CD8-positive, alpha-beta memory T cell (primary cell): Measurements from ENCODE around the gene KCNK5. TPM values are rescaled to one million over a fixed set of nuclear protein-coding genes. Genes with fewer than 3 reads are reported as not detected.
A peak's percentile ranks its signal among the peaks of the same experiment; 100 is the strongest.

Experiments used
- CTCF ChIA-PET: fragments of 350-600 bp; sonication (Branson Sonifier 250); formaldehyde crosslinking; loops from one replicate; lab custom pipeline; 2021; ENCODE audit warnings: antibody characterized with exemption; lab: Charles Lee
- POLR2A ChIA-PET: fragments of 350-600 bp; sonication (Branson Sonifier 250); formaldehyde crosslinking; loops from one replicate; lab custom pipeline; 2021; ENCODE audit warnings: antibody characterized with exemption; lab: Charles Lee
- DNase-seq, 5 donors: peaks; one replicate each; pipeline versions ENCODE4 v3.0.0 to v3.0.0-alpha.2; 2020 to 2022; ENCODE audit warnings: mixed read lengths in 1 of 5
- H3K27ac ChIP-seq: one replicate; pipeline ENCODE4 v1.7.0; 2013; ENCODE audit warnings: low read depth, mild to moderate bottlenecking, low read length, moderate library complexity
- H3K27me3 ChIP-seq: 2 replicates; pipeline ENCODE4 v1.7.0; 2013; ENCODE audit warnings: low read length, mild to moderate bottlenecking; ENCODE audit not compliant: insufficient read depth, poor library complexity, severe bottlenecking
- H3K36me3 ChIP-seq: 2 replicates; pipeline ENCODE4 v1.7.0; 2013; ENCODE audit warnings: mild to moderate bottlenecking, low read length, moderate library complexity; ENCODE audit not compliant: insufficient read depth
- H3K4me1 ChIP-seq: 2 replicates; pipeline ENCODE4 v1.7.0; 2013; ENCODE audit warnings: mild to moderate bottlenecking, low read length, moderate library complexity; ENCODE audit not compliant: insufficient read depth
- H3K4me3 ChIP-seq: 2 replicates; pipeline ENCODE4 v1.7.0; 2013; ENCODE audit warnings: mild to moderate bottlenecking, low read length
- H3K9me3 ChIP-seq: 2 replicates; pipeline ENCODE4 v1.7.0; 2013; ENCODE audit warnings: mild to moderate bottlenecking, low read length
- H3K27ac Mint-ChIP-seq, 8 donors: one replicate each; pipeline ENCODE4 v1.8.0; 2020 to 2021; ENCODE audit warnings: mixed read lengths in 8 of 8, mild to moderate bottlenecking in 6 of 8, inconsistent platforms in 3 of 8, moderate library complexity in 3 of 8
- H3K27me3 Mint-ChIP-seq, 2 donors: one replicate each; pipeline ENCODE4 v1.8.0; 2020 to 2021; ENCODE audit warnings: mixed read lengths in 2 of 2, mild to moderate bottlenecking in 1 of 2, moderate library complexity in 1 of 2
- H3K36me3 Mint-ChIP-seq, 3 donors: one replicate each; pipeline ENCODE4 v1.8.0; 2020 to 2021; ENCODE audit warnings: mixed read lengths in 3 of 3, inconsistent platforms in 1 of 3, mild to moderate bottlenecking in 1 of 3
- H3K4me1 Mint-ChIP-seq, 3 donors: one replicate each; pipeline ENCODE4 v1.8.0; 2020 to 2021; ENCODE audit warnings: mixed read lengths in 3 of 3, inconsistent platforms in 1 of 3, mild to moderate bottlenecking in 1 of 3
- H3K4me3 Mint-ChIP-seq, 7 donors: one replicate each; pipeline ENCODE4 v1.8.0; 2020 to 2021; ENCODE audit warnings: mixed read lengths in 7 of 7, mild to moderate bottlenecking in 6 of 7, moderate library complexity in 4 of 7, inconsistent platforms in 2 of 7
- H3K9me3 Mint-ChIP-seq, 5 donors: one replicate each; pipeline ENCODE4 v1.8.0; 2020 to 2022; ENCODE audit warnings: mixed read lengths in 5 of 5, mild to moderate bottlenecking in 3 of 5, moderate library complexity in 2 of 5, inconsistent platforms in 1 of 5
- polyA plus RNA-seq: library from polyadenylated mRNA; unstranded; fragments of 300-500 nt; fragmentation: Illumina TruSeq; gene quantifications from one replicate; pipeline ENCODE4 v1.2.3, GENCODE V29; 2021
- total RNA-seq, 2 experiments: library from RNA; stranded (reverse); gene quantifications; one replicate each; pipeline ENCODE4 v1.2.3, GENCODE V29; 2021

KCNK5 gene
- total and polyA plus RNA-seq, 3 experiments from 2014 or later: 0.97 to 28.4 (median 27.6) TPM

DNA sequence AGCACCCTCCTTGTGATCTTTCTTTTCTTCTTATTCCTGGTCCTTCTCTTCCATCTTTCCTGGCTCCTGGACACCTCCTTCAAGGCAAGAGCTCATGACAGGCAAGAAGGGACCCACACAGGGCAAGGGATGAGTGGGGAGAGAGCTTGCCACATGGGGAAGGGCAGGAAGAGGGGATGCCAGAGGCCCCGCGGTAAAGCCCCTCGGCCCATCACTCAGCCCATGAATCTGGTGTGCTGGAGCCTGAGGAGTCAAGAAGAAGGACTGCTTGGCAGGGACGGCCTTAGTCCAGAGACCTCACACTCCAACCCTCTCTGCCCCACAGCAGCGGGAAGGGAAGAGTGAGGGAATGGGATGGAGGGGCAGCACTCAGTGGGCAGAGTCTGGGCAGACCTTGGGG, 62.0 kb downstream of the KCNK5 start:
- POLR2A ChIA-PET: no interaction called here
- Histone ChIP-seq H3K27me3 (no peaks in the 10 kb centered on the region), H3K4me3 (no peak overlapping the region), H3K9me3 (no peaks in the 10 kb centered on the region), H3K27ac (no peak overlapping the region), H3K36me3 (no peaks in the 10 kb centered on the region), H3K4me1 (peaks cover 4% of the 10 kb centered on the region)
- DNase-seq: no peak
- Mint-ChIP-seq H3K36me3 (no peaks in the 10 kb centered on the region), H3K27me3 (peaks cover 0 to 3% of the 10 kb centered on the region in 2 donors), H3K4me3 (no peak overlapping the region), H3K4me1 (peaks cover 2 to 6% (median 6%) of the 10 kb centered on the region in 3 donors), H3K27ac (no peak overlapping the region), H3K9me3 (no peaks in the 10 kb centered on the region)
- CTCF ChIA-PET: interaction anchor here (0.7 to 9.8 kb wide), 6 partner anchors 9 to 294 kb away, joined by 4 to 269 read pairs (median 5); no protein-coding TSS in a partner anchor

DNA sequence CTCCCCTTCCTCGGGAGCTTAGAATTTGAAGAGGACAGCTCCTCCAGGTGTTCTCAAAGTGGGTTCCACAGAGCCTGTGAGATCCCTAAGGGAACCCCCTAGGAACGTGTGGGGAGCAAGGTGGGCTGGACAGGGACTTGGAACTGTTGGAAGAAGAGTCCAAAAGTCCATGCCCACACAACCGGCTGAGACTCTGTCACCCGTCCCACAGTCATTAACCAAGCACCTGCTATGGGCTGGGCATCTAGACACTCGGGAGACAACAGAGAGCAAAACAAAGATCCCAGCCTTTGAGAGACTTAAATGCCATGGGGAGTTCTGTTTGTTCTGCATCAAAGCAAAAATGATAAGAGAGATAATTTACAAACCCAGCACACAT, 62.4 kb downstream of the KCNK5 start:
- no peaks in the 10 kb centered on the region for H3K27me3 ChIP-seq
- H3K4me1 Mint-ChIP-seq: peaks cover 2 to 6% (median 6%) of the 10 kb centered on the region in 3 donors
- no peaks in the 10 kb centered on the region for H3K36me3 ChIP-seq
- no peak overlapping the region for H3K4me3 ChIP-seq
- CTCF ChIA-PET: interaction anchor here (0.7 to 9.8 kb wide), 12 partner anchors 8 to 294 kb away, joined by 3 to 269 read pairs (median 5); partner anchors contain the start of gene KCNK5
- H3K27ac Mint-ChIP-seq: peak overlapping the region in 1 of 8 donors; percentile 66
- H3K27ac ChIP-seq: no peak overlapping the region
- POLR2A ChIA-PET: no interaction called here
- no peak for DNase-seq
- H3K27me3 Mint-ChIP-seq: peaks cover 0 to 3% of the 10 kb centered on the region in 2 donors
- no peak overlapping the region for H3K4me3 Mint-ChIP-seq
- H3K4me1 ChIP-seq: peaks cover 4% of the 10 kb centered on the region
- no peaks in the 10 kb centered on the region for H3K9me3 ChIP-seq
- no peaks in the 10 kb centered on the region for H3K36me3 Mint-ChIP-seq
- H3K9me3 Mint-ChIP-seq: no peaks in the 10 kb centered on the region

- Mint-ChIP-seq H3K4me3 (no peak overlapping the region), H3K27ac (peak overlapping the region in 1 of 8 donors; percentile 66), H3K9me3 (no peaks in the 10 kb centered on the region), H3K36me3 (no peaks in the 10 kb centered on the region), H3K4me1 (peaks cover 2 to 6% (median 6%) of the 10 kb centered on the region in 3 donors), H3K27me3 (peaks cover 0 to 3% of the 10 kb centered on the region in 2 donors)
- no peaks in the 10 kb centered on the region for H3K36me3 ChIP-seq
- no peaks in the 10 kb centered on the region for H3K27me3 ChIP-seq
- H3K27ac ChIP-seq: no peak overlapping the region
- POLR2A ChIA-PET: interaction anchor here (1.5 kb wide), 1 partner anchor 137 kb away, joined by 4 read pairs; no protein-coding TSS in a partner anchor
- CTCF ChIA-PET: interaction anchor here (0.7 to 9.8 kb wide), 15 partner anchors 8 to 293 kb away, joined by 3 to 269 read pairs (median 5); partner anchors contain the start of gene KCNK5
- peak; percentile 60 to 86 (median 68) for DNase-seq
- peaks cover 4% of the 10 kb centered on the region for H3K4me1 ChIP-seq
- H3K4me3 ChIP-seq: no peak overlapping the region
- H3K9me3 ChIP-seq: no peaks in the 10 kb centered on the region
Measured at GRCh38 chr6:39166189-39166911, 62.9 kb downstream of the KCNK5 start.

DNA sequence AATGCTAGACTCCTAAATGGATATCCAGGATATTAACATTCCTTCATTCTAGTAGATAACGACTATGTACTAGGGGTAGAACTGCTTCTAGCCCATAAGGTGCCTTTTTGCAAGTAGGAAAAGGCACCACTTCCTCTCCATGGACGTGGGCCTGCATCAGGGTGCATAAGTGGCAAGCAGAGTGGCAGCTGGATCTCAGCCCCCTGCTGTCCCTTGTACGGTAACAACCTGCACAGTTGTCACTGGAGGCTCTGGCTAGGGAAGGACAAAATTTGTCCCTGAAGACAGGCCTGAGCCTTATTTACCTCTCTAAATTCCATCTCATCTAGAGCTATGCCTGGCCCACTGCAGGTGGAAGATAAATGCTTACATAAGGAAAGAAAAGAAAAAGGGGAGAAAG, 71.8 kb downstream of the KCNK5 start:
- POLR2A ChIA-PET: no interaction called here
- Histone ChIP-seq H3K4me3 (no peak overlapping the region), H3K4me1 (no peaks in the 10 kb centered on the region), H3K27ac (no peak overlapping the region), H3K36me3 (no peaks in the 10 kb centered on the region), H3K9me3 (no peaks in the 10 kb centered on the region), H3K27me3 (peaks cover 2% of the 10 kb centered on the region)
- peaks cover 10 to 11% of the 10 kb centered on the region in 2 donors for H3K27me3 Mint-ChIP-seq
- H3K27ac Mint-ChIP-seq: no peak overlapping the region
- CTCF ChIA-PET: interaction anchor here (1.2 to 1.6 kb wide), 2 partner anchors 9 to 146 kb away, joined by 3 to 5 read pairs; no protein-coding TSS in a partner anchor
- H3K9me3 Mint-ChIP-seq: peaks cover 3 to 12% (median 6%) of the 10 kb centered on the region in 5 donors
- peaks cover 0 to 1% (median 0%) of the 10 kb centered on the region in 3 donors for H3K4me1 Mint-ChIP-seq
- peaks cover 0 to 8% (median 0%) of the 10 kb centered on the region in 3 donors for H3K36me3 Mint-ChIP-seq
- no peak overlapping the region for H3K4me3 Mint-ChIP-seq
- DNase-seq: no peak

DNA sequence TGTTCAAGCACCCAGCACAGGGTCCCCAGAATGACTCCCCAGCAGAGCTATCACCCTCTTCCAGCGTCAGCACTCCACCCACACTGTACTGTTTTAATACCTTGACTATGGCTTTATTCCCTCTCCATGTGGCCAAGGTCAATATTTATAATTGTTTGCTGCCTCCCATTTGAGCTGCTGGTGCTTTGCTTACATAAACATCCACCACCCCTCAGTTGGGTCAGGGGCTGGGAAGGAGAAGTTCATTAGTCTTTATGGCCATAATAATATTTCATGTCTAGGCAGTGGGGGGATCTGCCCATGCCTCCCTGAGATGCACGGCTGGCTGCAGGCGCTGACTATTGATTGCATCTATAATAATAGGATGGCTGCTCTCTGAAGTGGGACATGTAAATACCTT, 72.5 kb downstream of the KCNK5 start:
- no peaks in the 10 kb centered on the region for H3K4me1 ChIP-seq
- H3K27ac Mint-ChIP-seq: no peak overlapping the region
- H3K36me3 Mint-ChIP-seq: peaks cover 0 to 8% (median 0%) of the 10 kb centered on the region in 3 donors
- H3K4me1 Mint-ChIP-seq: peaks cover 0 to 1% (median 0%) of the 10 kb centered on the region in 3 donors
- H3K27me3 Mint-ChIP-seq: peaks cover 10 to 19% of the 10 kb centered on the region in 2 donors
- no peaks in the 10 kb centered on the region for H3K9me3 ChIP-seq
- H3K4me3 ChIP-seq: no peak overlapping the region
- no peak overlapping the region for H3K27ac ChIP-seq
- POLR2A ChIA-PET: no interaction called here
- CTCF ChIA-PET: interaction anchor here (1.6 kb wide), 1 partner anchor 146 kb away, joined by 3 read pairs; no protein-coding TSS in a partner anchor
- H3K36me3 ChIP-seq: no peaks in the 10 kb centered on the region
- H3K27me3 ChIP-seq: peaks cover 2% of the 10 kb centered on the region
- H3K9me3 Mint-ChIP-seq: peaks cover 3 to 12% (median 6%) of the 10 kb centered on the region in 5 donors
- no peak overlapping the region for H3K4me3 Mint-ChIP-seq
- DNase-seq: no peak

GRCh38 chr6:39154705-39155104, 74.6 kb downstream of the KCNK5 start:
- Mint-ChIP-seq H3K4me1 (peaks cover 0 to 1% (median 0%) of the 10 kb centered on the region in 3 donors), H3K9me3 (peaks cover 2 to 7% (median 3%) of the 10 kb centered on the region in 5 donors), H3K4me3 (no peak overlapping the region), H3K27ac (no peak overlapping the region), H3K27me3 (peaks cover 14 to 33% of the 10 kb centered on the region in 2 donors), H3K36me3 (peaks cover 0 to 8% (median 0%) of the 10 kb centered on the region in 3 donors)
- Histone ChIP-seq H3K9me3 (no peaks in the 10 kb centered on the region), H3K36me3 (no peaks in the 10 kb centered on the region), H3K4me1 (no peaks in the 10 kb centered on the region), H3K27ac (no peak overlapping the region), H3K27me3 (peaks cover 2% of the 10 kb centered on the region), H3K4me3 (no peak overlapping the region)
- no peak for DNase-seq
- POLR2A ChIA-PET: no interaction called here
- CTCF ChIA-PET: no interaction called here

- CTCF ChIA-PET: interaction anchor here (1.3 kb wide), 1 partner anchor 13 kb away, joined by 4 read pairs; no protein-coding TSS in a partner anchor
- H3K36me3 Mint-ChIP-seq: peaks cover 0 to 5% (median 0%) of the 10 kb centered on the region in 3 donors
- peak in 1 of 5 donors; percentile 17 for DNase-seq
Measured at GRCh38 chr6:39153766-39154397, 75.4 kb downstream of the KCNK5 start.

More at GRCh38 chr6:39153766-39154397, 75.4 kb downstream of the KCNK5 start:
- H3K4me3 Mint-ChIP-seq: no peak overlapping the region
- no peaks in the 10 kb centered on the region for H3K9me3 ChIP-seq
- H3K27ac Mint-ChIP-seq: no peak overlapping the region
- no peaks in the 10 kb centered on the region for H3K36me3 ChIP-seq
- POLR2A ChIA-PET: no interaction called here
- H3K27ac ChIP-seq: no peak overlapping the region
- peaks cover 0 to 1% (median 0%) of the 10 kb centered on the region in 3 donors for H3K4me1 Mint-ChIP-seq
- H3K9me3 Mint-ChIP-seq: peaks cover 0 to 5% (median under 1%) of the 10 kb centered on the region in 5 donors
- H3K27me3 ChIP-seq: peaks cover 2% of the 10 kb centered on the region
- H3K4me3 ChIP-seq: no peak overlapping the region
- H3K4me1 ChIP-seq: no peaks in the 10 kb centered on the region
- peaks cover 14 to 37% of the 10 kb centered on the region in 2 donors for H3K27me3 Mint-ChIP-seq
